T-helper 9 cell (primary cell): ENCODE measurements around the gene SND1.

Experiments
- DNase-seq: peaks from one replicate; pipeline ENCODE4 v3.0.0-alpha.2; 2020

The SND1 gene

DNA sequence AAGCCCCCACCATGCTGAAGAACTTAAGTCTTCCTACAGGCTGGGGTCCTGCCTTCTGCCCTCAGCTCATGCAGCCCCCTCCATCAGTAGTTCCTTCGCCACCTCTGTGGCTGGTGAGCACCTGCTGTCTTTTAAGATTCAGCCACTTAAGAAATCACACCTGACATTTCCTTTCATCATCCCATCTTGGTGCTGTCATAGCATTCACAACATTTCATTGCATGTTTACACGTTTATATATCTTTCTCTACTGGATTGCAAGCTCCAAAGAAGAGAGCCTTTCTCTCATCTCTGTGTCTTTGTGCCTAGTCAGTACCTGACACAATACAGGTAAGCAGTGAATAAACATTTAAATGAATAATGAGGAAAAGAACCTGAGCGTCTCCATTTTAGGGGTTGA is 38.3 kb downstream of the SND1 start:
- no peak for DNase-seq

- DNase-seq: no peak
These were observed 38.8 kb downstream of the SND1 start for GRCh38 chr7:127690806-127691205.

DNA sequence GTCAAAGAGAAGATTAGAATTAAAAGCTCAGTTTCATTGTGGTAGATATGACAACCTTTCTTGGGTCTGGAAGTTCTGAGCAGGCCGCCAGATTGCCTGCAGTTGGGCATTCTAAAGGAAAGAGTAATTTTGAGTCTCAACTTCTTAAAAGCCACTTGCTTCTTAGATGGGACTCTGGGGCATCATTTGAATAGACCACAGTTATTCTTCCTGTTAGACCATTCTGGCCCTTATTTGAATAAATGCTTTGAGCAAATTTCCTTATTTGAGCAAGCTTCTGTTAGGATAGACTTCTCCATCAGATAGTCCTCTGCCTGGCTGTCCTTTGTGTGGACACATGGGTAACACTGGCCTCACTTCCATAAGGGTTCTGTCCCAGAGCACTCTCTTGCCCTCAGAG is 40.2 kb downstream of the SND1 start:
- DNase-seq: no peak

- DNase-seq: no peak
These were observed 47.9 kb downstream of the SND1 start for GRCh38 chr7:127699853-127700252.

DNA sequence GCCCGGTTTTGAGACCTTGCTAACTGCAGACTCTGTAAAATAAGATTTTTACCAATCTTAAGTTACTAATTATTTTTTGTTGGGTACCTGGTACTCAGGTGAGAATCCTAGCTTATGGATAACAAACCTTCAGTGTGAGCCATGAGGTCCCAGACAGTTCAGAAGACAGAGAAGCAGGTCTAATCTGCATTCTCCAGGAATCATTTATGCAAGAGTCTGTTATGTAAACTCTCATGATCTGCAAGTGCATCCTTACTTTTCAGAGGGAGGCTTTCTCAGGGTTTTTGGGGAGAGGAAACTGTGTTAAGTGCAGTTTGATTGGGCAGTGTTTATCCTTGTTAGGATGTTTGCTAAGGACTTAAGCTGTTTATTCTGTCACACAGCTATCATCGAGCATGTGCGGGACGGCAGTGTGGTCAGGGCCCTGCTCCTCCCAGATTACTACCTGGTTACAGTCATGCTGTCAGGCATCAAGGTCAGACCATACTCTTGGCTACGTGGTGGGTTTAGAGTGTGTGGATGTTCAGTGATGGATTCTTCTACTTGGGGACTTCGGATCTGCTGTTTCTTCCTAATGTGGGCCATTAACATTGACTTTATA is 50.2 kb downstream of the SND1 start:
- no peak for DNase-seq

DNA sequence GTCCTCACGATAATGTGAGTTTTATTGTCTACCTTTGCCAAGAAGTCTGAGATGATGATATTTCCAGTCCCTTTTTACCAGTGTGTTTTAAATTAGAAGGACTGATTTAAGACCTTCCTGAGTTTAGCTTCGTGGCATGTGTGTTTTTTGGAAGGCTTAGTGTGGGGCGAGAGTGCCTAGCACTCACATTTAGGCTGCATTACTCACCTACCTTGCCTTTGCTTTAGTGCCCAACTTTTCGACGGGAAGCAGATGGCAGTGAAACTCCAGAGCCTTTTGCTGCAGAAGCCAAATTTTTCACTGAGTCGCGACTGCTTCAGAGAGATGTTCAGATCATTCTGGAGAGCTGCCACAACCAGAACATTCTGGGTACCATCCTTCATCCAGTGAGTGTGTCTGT is 50.9 kb downstream of the SND1 start:
- no peak for DNase-seq

DNA sequence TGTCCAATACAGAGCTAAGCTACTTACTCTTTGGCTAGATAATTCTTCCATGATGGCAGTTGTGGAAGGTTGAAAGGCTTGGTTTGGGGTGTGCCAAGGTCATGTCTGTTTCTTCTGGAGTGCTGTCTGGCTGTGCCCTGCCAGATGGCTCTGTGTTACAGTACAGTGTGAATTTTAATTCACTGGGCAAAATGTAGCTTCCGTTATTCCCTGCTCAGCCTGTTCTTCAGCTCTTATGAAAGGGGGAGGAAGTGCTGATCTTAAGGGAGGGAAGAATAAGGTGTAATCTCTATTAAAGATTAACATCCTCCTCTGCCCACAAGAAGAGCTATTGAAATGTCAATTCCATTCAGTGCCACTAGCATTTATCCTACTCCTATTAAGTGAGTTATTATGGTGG is 52.2 kb downstream of the SND1 start:
- DNase-seq: no peak

DNA sequence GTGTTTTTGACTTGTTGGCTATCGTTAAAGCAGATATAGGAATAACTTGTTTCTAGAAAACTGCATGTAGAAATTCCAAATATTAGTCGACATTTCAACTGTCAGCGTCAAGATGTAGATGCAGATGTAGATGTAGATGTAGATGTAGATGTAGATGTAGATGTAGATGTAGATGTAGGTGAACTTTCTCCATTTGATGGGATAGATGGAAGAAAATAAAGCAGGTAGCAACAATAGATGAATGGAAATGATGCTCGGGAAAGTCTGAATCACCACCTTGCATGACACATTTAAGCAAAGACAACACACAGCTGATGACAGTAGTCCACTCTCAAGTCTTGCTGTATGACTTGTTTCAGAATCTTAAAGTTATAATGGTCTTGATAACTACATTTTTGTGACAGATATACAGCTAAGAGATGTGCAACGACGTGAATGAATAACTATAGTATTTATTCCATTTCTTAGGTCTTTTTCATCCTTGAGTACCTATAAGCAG is 53.5 kb downstream of the SND1 start:
- no peak for DNase-seq

DNA sequence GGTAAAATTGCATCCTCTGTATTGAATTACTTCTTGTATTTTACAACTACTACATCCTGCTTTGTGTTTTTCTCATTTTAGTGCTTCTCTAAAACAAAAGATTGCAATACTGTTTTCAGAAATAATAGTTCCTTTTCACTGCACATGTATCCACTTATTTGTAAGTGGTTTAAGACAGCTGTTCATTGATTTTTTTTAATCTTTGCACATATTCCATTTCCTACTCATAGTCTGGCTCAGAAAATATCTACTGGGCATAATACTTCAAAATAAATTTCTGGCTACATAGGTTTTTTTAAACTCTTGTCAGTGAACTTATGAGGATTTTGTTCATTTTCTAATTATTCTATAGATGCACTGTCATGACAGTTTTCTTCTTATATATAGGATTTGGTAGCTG is 54.8 kb downstream of the SND1 start:
- DNase-seq: no peak

DNA sequence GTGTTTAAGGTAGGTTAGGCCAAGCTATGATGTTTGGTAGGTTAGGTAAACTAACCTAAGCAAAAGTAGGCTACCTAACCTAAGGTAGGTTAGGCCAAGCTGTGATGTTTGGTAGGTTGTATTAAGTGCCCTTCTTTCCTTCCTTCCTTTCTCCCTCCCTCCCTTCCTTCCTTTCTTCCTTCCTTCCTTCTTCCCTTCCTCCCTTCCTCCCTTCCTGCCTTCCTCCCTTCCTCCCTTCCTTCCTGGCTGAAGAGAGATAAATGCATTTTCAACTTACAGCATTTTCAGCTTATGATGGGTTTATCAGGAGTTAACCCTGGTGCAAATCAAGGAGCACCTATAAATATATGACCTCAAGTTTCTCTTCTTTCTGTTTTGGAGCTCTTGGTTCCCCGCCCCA is 56.2 kb downstream of the SND1 start:
- no peak for DNase-seq

GRCh38 chr7:127708788-127709187 is 56.8 kb downstream of the SND1 start:
- peak; percentile 58 for DNase-seq

DNA sequence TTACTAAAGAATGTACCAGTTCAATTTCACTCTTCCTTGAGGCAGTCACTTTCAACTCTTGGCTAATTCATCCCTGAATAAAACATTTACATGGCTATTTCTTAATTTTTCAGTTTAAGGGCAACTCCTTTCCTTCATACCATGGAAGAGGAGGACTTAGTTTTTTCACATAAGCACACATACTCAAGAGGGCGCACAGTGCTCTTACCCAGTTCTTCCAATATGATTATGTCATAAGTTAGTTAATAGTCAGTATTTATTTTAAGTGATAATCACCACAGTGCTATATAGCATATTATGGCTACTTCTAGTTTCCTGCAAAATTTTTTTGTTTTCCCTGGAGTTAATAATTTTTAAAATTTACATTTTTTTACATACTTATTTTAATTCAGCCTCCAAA is 58.6 kb downstream of the SND1 start:
- no peak for DNase-seq

DNA sequence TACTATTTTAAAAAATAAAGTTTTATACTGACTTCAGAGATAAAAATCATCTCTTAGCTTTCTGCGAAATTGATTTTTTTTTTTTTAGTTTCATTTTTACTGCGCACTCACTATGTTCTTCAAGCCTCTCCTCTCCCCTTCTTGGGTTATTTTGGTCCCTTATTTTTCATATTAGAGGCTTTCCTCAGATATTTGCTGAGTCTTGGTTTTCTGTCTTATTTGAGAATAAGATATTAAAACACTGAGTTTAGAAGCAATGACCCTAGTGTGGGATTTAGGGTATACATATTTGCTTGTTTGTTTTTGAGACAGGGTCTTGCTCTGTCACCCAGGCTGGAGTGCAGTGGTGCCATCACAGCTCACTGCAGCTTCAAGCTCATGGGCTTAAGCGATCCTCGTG is 59.9 kb downstream of the SND1 start:
- DNase-seq: no peak

DNA sequence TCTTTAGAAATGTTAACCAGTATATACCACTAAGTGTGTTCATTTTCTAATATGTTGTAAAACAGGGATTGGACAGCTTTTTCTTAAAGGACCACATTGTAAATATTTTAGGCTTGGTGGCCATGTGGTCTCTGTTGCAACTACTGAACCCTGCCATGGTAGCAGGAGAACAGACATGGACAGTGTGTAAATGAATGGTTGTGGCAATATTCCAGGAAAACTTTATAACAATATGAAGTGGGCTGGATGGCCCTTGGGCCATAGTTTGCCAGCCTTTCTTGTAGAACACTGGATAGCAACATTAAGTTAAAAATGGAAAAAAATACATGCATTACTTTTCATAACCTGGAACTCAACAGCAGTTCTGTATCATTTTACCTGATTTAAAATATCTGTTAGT is 61.0 kb downstream of the SND1 start:
- DNase-seq: no peak

DNA sequence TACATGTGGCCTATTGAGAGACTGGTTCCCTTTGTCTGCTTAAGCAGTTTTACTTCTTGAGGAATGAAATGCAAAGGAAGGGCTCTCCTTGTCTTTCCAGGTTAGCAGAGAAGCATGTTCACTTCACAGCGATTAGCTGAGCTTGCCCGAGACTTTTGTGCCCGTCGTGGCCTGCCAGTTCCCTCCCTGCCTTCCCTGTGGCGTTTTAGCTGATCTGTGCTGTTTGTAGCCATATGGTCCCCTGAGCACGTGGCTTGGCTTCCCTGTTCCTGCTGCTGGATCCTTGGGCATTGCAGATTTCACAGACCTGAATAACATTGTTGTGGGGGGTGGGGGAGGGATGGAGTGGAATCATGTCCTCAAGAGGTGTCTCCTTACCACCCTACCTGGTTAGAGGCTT is 61.8 kb downstream of the SND1 start:
- DNase-seq: no peak

DNA sequence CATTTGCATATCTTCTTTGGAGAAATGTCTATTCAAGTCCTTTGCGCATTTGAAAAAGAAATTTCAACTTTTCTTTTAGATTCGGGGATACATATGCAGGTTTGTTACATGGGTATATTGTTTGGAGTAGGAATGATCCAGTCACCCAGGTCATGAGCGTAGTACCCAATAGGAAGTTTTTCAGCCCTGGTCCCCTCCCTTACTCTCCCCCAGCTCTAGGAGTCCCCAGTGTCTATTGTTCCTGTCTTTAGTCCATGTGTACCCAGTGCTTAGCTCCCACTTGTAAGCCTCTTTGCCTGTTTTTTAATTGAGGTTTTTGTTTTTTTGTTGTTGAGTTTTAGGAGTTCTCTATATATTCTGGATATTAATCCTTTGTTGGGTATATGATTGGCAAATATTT is 63.3 kb downstream of the SND1 start:
- DNase-seq: no peak

DNA sequence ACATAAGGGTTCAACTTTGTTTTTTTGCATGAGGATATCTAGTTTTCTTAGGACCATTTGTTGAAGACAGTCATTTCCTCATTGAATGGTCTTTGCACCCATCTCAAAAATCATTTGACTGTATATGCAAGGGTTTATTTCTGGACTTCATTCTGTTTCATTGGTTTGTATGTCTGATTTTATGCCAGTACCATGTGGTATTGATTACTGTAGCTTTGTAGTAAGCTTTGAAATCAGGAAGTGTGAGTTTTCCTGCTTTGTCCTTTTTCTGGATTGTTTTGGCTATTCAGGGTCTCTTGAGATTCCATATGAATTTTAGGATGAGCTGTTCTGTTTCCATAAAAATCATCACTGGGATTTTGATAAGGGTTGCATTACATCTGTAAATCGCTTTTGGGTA is 63.9 kb downstream of the SND1 start:
- no peak for DNase-seq

- DNase-seq: no peak
These were observed 65.7 kb downstream of the SND1 start for GRCh38 chr7:127717502-127718339.

- no peak for DNase-seq
These were observed 66.3 kb downstream of the SND1 start for GRCh38 chr7:127718340-127718679.

DNA sequence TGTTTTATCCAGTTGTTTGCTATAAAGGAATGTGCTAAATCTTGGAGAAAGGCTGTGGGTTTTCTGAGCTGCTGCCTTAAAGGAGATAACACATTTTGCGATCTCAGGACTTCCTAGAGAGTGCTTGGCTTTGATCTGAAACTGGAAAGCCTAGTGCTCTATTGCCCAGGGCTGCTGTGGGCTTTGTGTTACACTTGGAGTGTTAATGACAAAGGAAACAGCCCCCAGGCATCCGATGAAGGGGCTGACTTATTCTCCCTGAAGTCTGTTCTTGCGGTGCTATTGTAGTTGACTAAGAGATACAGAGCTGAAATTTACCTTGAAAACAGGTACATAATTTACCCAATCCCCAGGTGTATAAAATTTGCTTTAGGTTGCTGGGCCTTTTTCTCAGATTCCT is 74.5 kb downstream of the SND1 start:
- DNase-seq: no peak

GRCh38 chr7:127730658-127731276 is 78.8 kb downstream of the SND1 start:
- no peak for DNase-seq

DNA sequence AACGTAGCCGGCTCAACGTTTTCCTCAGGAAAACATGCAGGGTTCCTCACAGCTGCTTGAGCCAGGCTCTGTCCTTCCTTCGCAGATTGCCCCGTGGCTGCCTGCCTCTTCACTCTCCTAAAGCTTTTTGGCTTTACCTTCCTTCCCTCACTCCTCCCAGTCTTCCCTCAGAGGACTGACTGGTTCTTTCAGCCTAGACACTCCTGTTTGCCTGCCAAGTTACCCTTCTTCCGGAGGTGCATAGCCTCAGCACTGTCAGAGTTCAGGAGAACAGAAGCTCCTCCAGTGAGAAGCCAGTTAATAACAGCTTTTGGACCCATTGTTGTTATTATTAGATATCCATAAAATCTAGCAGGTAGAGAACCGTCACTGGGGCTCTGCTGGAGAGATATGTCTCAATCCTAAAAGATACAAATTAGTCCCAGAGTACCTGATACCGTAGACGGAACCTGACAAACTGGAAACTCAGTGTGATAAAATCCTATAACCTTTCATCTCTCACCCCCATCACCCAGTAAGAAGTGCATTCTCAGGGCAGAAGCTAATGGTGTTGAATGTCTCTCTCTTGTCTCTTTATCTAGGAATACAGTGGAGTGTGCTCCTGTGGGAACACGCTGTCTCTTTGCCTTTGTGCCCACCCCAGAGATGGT is 79.6 kb downstream of the SND1 start:
- DNase-seq: no peak

DNA sequence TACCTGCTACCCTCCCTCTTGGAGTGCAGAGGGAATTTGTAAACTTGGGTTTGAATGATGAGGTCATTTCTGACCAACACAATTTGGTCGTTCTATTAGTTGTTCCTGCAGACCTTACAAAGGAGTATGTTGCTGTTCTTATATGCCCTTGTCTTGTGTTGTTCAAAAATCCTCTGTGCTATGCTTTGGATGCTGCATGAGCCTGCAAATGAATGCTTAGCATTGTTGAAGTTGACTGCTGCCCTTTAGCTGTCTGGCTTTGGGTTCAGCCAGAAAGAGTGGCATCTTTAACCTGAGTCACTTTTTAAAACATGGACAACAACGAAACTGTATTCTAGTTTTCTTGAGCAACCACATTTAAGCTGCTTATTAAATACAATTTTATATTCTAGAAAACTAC is 80.3 kb downstream of the SND1 start:
- DNase-seq: no peak

DNA sequence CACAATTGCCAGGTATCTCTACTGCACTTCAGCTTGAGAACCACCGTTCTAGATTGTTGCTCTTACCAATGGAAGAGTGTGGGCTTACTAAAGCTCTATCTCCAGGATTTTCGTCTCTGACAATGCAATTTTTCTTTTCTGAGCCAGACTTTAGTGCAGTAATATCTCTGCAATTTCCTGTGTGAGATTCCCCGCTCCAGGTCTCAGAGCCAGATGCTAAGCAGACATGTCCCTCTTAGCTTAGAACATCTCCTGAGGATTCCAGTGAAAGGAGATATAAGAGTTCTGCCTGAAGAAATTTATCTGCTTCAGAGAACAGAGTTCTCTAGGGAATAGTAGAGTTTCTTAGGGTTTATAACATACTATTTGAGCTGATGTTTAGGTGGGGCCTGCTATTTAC is 82.0 kb downstream of the SND1 start:
- DNase-seq: no peak
